C4-2B (cell line): ENCODE results near the gene SNX5.

ENCODE experiments used
- CTCF ChIP-seq: fragments of 450-650 bp; conservative IDR thresholded peaks from 2 replicates; pipeline ENCODE4 v1.5.1; 2017; ENCODE audit warnings: mild to moderate bottlenecking
- ZFX ChIP-seq: fragments of 450-650 bp; IDR thresholded peaks from 2 replicates; pipeline ENCODE4 v1.6.1; 2017

DNA sequence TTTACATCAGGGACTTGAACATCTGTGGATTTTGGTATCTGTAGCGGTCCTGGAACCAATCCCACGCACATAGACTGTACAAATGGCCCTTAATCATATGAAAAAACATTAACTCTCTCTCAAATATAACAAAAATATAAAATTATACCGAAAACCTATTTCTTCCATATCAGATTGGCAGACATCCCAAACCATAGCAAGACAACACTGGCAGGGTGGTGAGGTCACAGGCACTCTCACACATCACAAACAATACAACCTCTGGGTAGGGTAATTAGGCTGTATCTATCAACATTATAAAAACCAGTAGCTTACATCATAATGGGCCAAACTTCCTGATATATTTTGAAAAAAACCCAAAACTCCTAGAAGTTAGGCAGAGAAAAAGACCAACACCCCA, 48.2 kb upstream of the SNX5 start:
- TF ChIP-seq CTCF (no peak), ZFX (no peak)
